AG20443 (cell line): ENCODE measurements around the gene C16orf87.
"Not testable (repeated sequence)": the region's sequence is repeated elsewhere in the genome, so short reads cannot be mapped to it uniquely, and the experiment has no call there.

Experiments used
- DNase-seq: peaks from one replicate; pipeline ENCODE4 v3.0.0; 2012; ENCODE audit warnings: low spot score, mixed read lengths

Gene C16orf87

GRCh38 chr16:46830902-46831647, at the start of gene C16orf87:
Gene C16orf87 (minus strand): TSS chr16:46831180. CDS start chr16:46831149, 31 bp downstream.
- DNase-seq: peak; percentile 98

- no peak for DNase-seq
These were observed 44.3 kb upstream of the C16orf87 start for GRCh38 chr16:46875243-46875642.

GRCh38 chr16:46873201-46873600, 42.2 kb upstream of the C16orf87 start:
- DNase-seq: no peak

GRCh38 chr16:46871597-46871996, 40.6 kb upstream of the C16orf87 start:
- no peak for DNase-seq

GRCh38 chr16:46868891-46869290, 37.9 kb upstream of the C16orf87 start:
- DNase-seq: not testable (repeated sequence)

GRCh38 chr16:46867486-46867885, 36.5 kb upstream of the C16orf87 start:
- not testable (repeated sequence) for DNase-seq

GRCh38 chr16:46866286-46866685, 35.3 kb upstream of the C16orf87 start:
- DNase-seq: no peak

GRCh38 chr16:46862555-46863447, 31.8 kb upstream of the C16orf87 start:
- DNase-seq: no peak

- peak; percentile 93 for DNase-seq
These were observed 28.8 kb upstream of the C16orf87 start for GRCh38 chr16:46859719-46860152.

GRCh38 chr16:46858151-46858550, 27.2 kb upstream of the C16orf87 start:
- DNase-seq: no peak

GRCh38 chr16:46857368-46857945, 26.5 kb upstream of the C16orf87 start:
- DNase-seq: peak; percentile 73

- DNase-seq: no peak
These were observed 24.4 kb upstream of the C16orf87 start for GRCh38 chr16:46855389-46855788.

- DNase-seq: no peak
These were observed 23.9 kb upstream of the C16orf87 start for GRCh38 chr16:46854846-46855245.

GRCh38 chr16:46853713-46854443, 22.9 kb upstream of the C16orf87 start:
- DNase-seq: peak; percentile 90

GRCh38 chr16:46852130-46852529, 21.1 kb upstream of the C16orf87 start:
- DNase-seq: no peak

GRCh38 chr16:46850619-46851555, 19.9 kb upstream of the C16orf87 start:
- DNase-seq: no peak

GRCh38 chr16:46848768-46849764, 18.1 kb upstream of the C16orf87 start:
- no peak for DNase-seq

- DNase-seq: no peak
These were observed 15.0 kb upstream of the C16orf87 start for GRCh38 chr16:46845952-46846351.

GRCh38 chr16:46844771-46845170, 13.8 kb upstream of the C16orf87 start:
- no peak for DNase-seq
